K562 (cell line): ENCODE data around the gene SLC48A1. TPM values are rescaled to one million over a fixed set of nuclear protein-coding genes. Genes with fewer than 3 reads are reported as not detected.

ENCODE experiments used
- ARID4B ChIP-seq: sonication (generic); formaldehyde crosslinking; IDR thresholded peaks from 2 replicates; pipeline ENCODE4 v1.8.0; 2022; ENCODE audit warnings: mild to moderate bottlenecking, missing genetic modification reagents
- CTCF ChIP-seq, 3 experiments: IDR thresholded peaks in 2 of 3; conservative IDR thresholded peaks in 1 of 3; 2 replicates each; pipeline ENCODE4 v1.5.1; 2011 to 2012; ENCODE audit warnings: low read length in 3 of 3, mild to moderate bottlenecking in 3 of 3, control low read depth in 2 of 3, improper control_type of control experiment in 1 of 3, inconsistent platforms in 1 of 3, low read depth in 1 of 3, mixed read lengths in 1 of 3, moderate library complexity in 1 of 3; ENCODE audit not compliant: insufficient read depth in 2 of 3
- GATAD2B ChIP-seq: fragments of 450-650 bp; IDR thresholded peaks from 2 replicates; pipeline ENCODE4 v1.6.1; 2017; ENCODE audit warnings: mild to moderate bottlenecking, borderline replicate concordance
- HNRNPL ChIP-seq: fragments of 200-400 bp; formaldehyde crosslinking; IDR thresholded peaks from 2 replicates; pipeline ENCODE4 v1.6.1; 2017; ENCODE audit warnings: low read depth, mild to moderate bottlenecking, low read length
- MAZ ChIP-seq, 2 experiments: fragments of 450-650 bp in 1 of 2; sonication (generic) in 1 of 2; formaldehyde crosslinking; IDR thresholded peaks in 1 of 2; conservative IDR thresholded peaks in 1 of 2; 2 replicates each; pipeline versions ENCODE4 v1.4.0 to v1.5.0; 2020; ENCODE audit warnings: mild to moderate bottlenecking in 1 of 2, missing genetic modification reagents in 1 of 2
- POLR2A ChIP-seq: fragments of 450-650 bp; conservative IDR thresholded peaks from 2 replicates; pipeline ENCODE4 v1.6.1; 2016
- TAL1 ChIP-seq: fragments of 450-650 bp; IDR thresholded peaks from 2 replicates; pipeline ENCODE4 v1.6.1; 2016; ENCODE audit warnings: mild to moderate bottlenecking
- VEZF1 ChIP-seq: fragments of 200-800 bp; sonication (Bioruptor generic); IDR thresholded peaks from 2 replicates; pipeline ENCODE4 v1.6.1; 2017; ENCODE audit warnings: missing genetic modification characterization, missing compliant biosample characterization
- ZBTB11 ChIP-seq, 3 experiments: fragments of 200-800 bp in 1 of 3; fragments of 250-450 bp in 1 of 3; fragments of 450-650 bp in 1 of 3; sonication (Bioruptor Pico) in 1 of 3; sonication (Bioruptor generic) in 1 of 3; formaldehyde crosslinking in 1 of 3; IDR thresholded peaks; 2 replicates each; pipeline versions ENCODE4 v1.6.1 to v1.8.0; 2016 to 2022; ENCODE audit warnings: mild to moderate bottlenecking in 2 of 3, missing genetic modification characterization in 2 of 3, missing compliant biosample characterization in 1 of 3, moderate library complexity in 1 of 3
- ZNF584 ChIP-seq: fragments of 200-800 bp; sonication (Bioruptor generic); IDR thresholded peaks from 2 replicates; pipeline ENCODE4 v1.6.1; 2016; ENCODE audit warnings: low read depth, mild to moderate bottlenecking, missing genetic modification characterization, missing compliant biosample characterization
- ZNF668 ChIP-seq: fragments of 250-450 bp; sonication (Bioruptor Pico); IDR thresholded peaks from 2 replicates; pipeline ENCODE4 v1.8.0; 2022; ENCODE audit warnings: mild to moderate bottlenecking, inconsistent platforms
- polyA plus RNA-seq, 8 experiments: library from polyadenylated mRNA; depleted of rRNA in 4 of 8; stranded (reverse) in 5 of 8; unstranded in 3 of 8; fragments of >200 nt; fragmentation: Nextera tagmentation in 2 of 8; fragmentation: Illumina TruSeq in 1 of 8; extraction: Ambion mirVana in 2 of 8; extraction: Trizol in 1 of 8; gene quantifications; 2 replicates each; pipeline versions ENCODE4 v1.2.1 to v1.2.3, GENCODE V29; 2011 to 2014; ENCODE audit warnings: inconsistent platforms in 1 of 8, missing spikeins in 1 of 8
- total RNA-seq, 7 experiments: library from RNA; depleted of rRNA in 6 of 7; stranded (reverse); fragments of >200 nt in 6 of 7; fragmentation: Illumina TruSeq in 2 of 7; extraction: Trizol in 2 of 7; gene quantifications; 2 replicates each; pipeline versions ENCODE4 v1.2.1 to v1.2.3, GENCODE V29; 2011 to 2021; ENCODE audit warnings: low replicate concordance in 1 of 7

The SLC48A1 gene
- total and polyA plus RNA-seq, 9 of the 15 experiments (the other 6 are each of a cell fraction or from before 2014, with no cell fraction given) = 10.7 to 37.5 (median 18.7) TPM

GRCh38 chr12:47812797-47813510, 39.9 kb downstream of the SLC48A1 start (continued):
- TF ChIP-seq ZBTB11 (CRISPR knock-in tag; IDR thresholded peaks at IDR 0.05) (peak in 1 of 3 experiments; percentile 71; a peak in 2 of 6 replicates), HNRNPL (peak; percentile 69; the same call in 1 of the 2 replicates), CTCF (IDR thresholded peaks at IDR 0.05 in 2 of 3, conservative IDR thresholded peaks at IDR 0.05 in 1 of 3; ENCODE audit: insufficient read depth in 2 of 3, low read depth in 1 of 3, low read length in 3 of 3) (peak in 1 of 3 experiments; percentile 19; a peak in 2 of 6 replicates), ARID4B (peak; percentile 64; the same call in 1 of the 2 replicates), MAZ (CRISPR knock-in tag; conservative IDR thresholded peaks at IDR 0.05 in 1 of 2, IDR thresholded peaks at IDR 0.05 in 1 of 2) (peak; percentile 63 to 85), POLR2A (peak; percentile 10; the same call in 1 of the 2 replicates), TAL1 (no peak), GATAD2B (peak; percentile 66; the same call in 1 of the 2 replicates), ZNF668 (CRISPR knock-in tag) (no peak), ZNF584 (CRISPR knock-in tag) (0 out of 2 replicates have a peak, but pooled peaks have one; percentile 69), VEZF1 (CRISPR knock-in tag) (peak; percentile 99)
